ENCODE data around the gene ZNF274. TPM values are rescaled to one million over a fixed set of nuclear protein-coding genes. Genes with fewer than 3 reads are reported as not detected.

The ZNF274 gene
- total and polyA plus RNA-seq, 2 of the 8 experiments (the other 6 are each of a cell fraction or from before 2014, with no cell fraction given): 13.3 to 25.1 TPM

DNA sequence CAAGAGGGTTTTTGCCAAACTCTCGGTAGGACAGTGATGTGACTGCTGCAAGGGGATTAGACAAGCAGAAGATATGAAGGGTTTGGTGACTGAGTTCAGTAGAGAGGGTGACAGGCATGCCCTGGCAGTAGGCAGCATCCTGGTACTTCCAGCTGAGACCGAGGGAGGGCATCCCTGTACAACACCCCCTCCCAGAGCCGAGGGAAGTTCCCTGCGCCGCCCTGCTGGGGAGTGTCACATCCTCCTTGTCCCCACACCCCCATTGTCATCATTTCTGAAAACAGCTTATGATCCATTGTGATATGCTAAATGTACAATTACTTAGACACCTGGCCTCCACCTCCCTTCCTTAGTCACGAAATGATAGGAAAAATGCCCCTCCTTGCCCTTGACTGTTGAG, 60.5 kb downstream of the ZNF274 start:
- Histone ChIP-seq H3K4me2 (ENCODE audit: insufficient read depth in 1 of 2, low read depth in 2 of 2, low read length in 2 of 2) (no peak overlapping the region), H2AFZ (ENCODE audit: low read length) (no peak overlapping the region), H3K18ac (ENCODE audit: extremely low read depth, low read length) (no peak overlapping the region), H3K36me3 (ENCODE audit: control insufficient read depth in 2 of 4, insufficient read depth in 4 of 4, low read length in 3 of 4) (peaks cover 50 to 92% (median 78%) of the 10 kb centered on the region in 4 experiments), H2BK12ac (ENCODE audit: low read depth, low read length) (no peak overlapping the region), H2BK5ac (ENCODE audit: low read depth, low read length) (no peak overlapping the region), H4K8ac (ENCODE audit: extremely low read depth, insufficient read depth, low read length) (no peak overlapping the region), H3K56ac (replicated peaks; ENCODE audit: insufficient read length, low read depth, low read length) (no peak overlapping the region), H3K4me1 (replicated peaks in 1 of 4; ENCODE audit: control insufficient read depth in 3 of 4, insufficient read depth in 4 of 4, low read length in 3 of 4) (no peaks in the 10 kb centered on the region), H2BK20ac (ENCODE audit: low read length) (no peak overlapping the region), H2BK15ac (ENCODE audit: low read length) (no peak overlapping the region), H3K14ac (ENCODE audit: insufficient read length) (no peak overlapping the region), H3K79me1 (ENCODE audit: low read depth, low read length) (peaks cover 4% of the 10 kb centered on the region; the same call in 1 of the 2 replicates), H2AK5ac (ENCODE audit: low read depth, low read length) (no peak overlapping the region), H3K4me3 (ENCODE audit: extremely low read depth in 1 of 4, insufficient read depth in 2 of 4, low read depth in 3 of 4, low read length in 4 of 4) (no peak overlapping the region), H4K20me1 (replicated peaks in 1 of 2; ENCODE audit: control insufficient read depth in 1 of 2, insufficient read depth in 2 of 2, low read length in 2 of 2) (peaks cover 2 to 10% of the 10 kb centered on the region in 2 experiments), H2BK120ac (replicated peaks; ENCODE audit: low read depth, low read length) (no peak overlapping the region), H3K23ac (ENCODE audit: insufficient read length) (no peak overlapping the region), H3K9me3 (ENCODE audit: insufficient read depth in 2 of 2, low read depth in 1 of 2, low read length in 1 of 2) (peaks cover 21 to 33% of the 10 kb centered on the region in 2 experiments), H3K79me2 (ENCODE audit: control insufficient read depth in 1 of 2, insufficient read depth in 2 of 2, low read length in 2 of 2) (peaks cover 0 to 23% of the 10 kb centered on the region in 2 experiments; a peak in 3 of 4 replicates), H3K4ac (replicated peaks; ENCODE audit: insufficient read length, low read depth, low read length) (no peak overlapping the region), H3K23me2 (ENCODE audit: low read depth, low read length) (no peaks in the 10 kb centered on the region), H4K5ac (ENCODE audit: insufficient read length, low read depth, low read length) (no peak overlapping the region), H3K27ac (ENCODE audit: low read depth, low read length) (no peak overlapping the region), H3K9ac (replicated peaks in 1 of 4; ENCODE audit: extremely low read depth in 1 of 4, low read depth in 3 of 4, low read length in 3 of 4) (no peak overlapping the region), H3K27me3 (replicated peaks in 1 of 4; ENCODE audit: control insufficient read depth in 3 of 4, extremely low read depth in 1 of 4, insufficient read depth in 3 of 4, low read length in 3 of 4) (no peaks in the 10 kb centered on the region), H4K91ac (replicated peaks; ENCODE audit: insufficient read length, low read length) (no peak overlapping the region)
- no peak for TF ChIP-seq MAFK (IDR thresholded peaks at IDR 0.05; ENCODE audit: low read depth, low read length)
- TF ChIP-seq GTF2F1 (IDR thresholded peaks at IDR 0.05; ENCODE audit: borderline replicate concordance, low read depth, low read length): no peak
- TF ChIP-seq POLR2AphosphoS5 (IDR thresholded peaks at IDR 0.05; ENCODE audit: low read depth, low read length): no peak
- no peak for TF ChIP-seq GABPA (IDR thresholded peaks at IDR 0.05; ENCODE audit: borderline replicate concordance, insufficient read depth, low read length)
- no peak for TF ChIP-seq CBX5 (IDR thresholded peaks at IDR 0.05; ENCODE audit: low read depth, low read length)
- no peak for TF ChIP-seq POU5F1 (IDR thresholded peaks at IDR 0.05; ENCODE audit: low read depth, low read length)
- TF ChIP-seq TEAD4 (IDR thresholded peaks at IDR 0.05; ENCODE audit: low read depth, low read length): no peak
- TF ChIP-seq TCF12 (IDR thresholded peaks at IDR 0.05; ENCODE audit: low read depth, low read length): no peak
- no peak for TF ChIP-seq NANOG (IDR thresholded peaks at IDR 0.05; ENCODE audit: insufficient read depth, low read depth, low read length, poor library complexity, severe bottlenecking)
- no peak for TF ChIP-seq HDAC6 (IDR thresholded peaks at IDR 0.05; ENCODE audit: low read depth, low read length)
- TF ChIP-seq, protein P1, sequence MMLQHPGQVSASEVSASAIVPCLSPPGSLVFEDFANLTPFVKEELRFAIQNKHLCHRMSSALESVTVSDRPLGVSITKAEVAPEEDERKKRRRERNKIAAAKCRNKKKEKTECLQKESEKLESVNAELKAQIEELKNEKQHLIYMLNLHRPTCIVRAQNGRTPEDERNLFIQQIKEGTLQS (IDR thresholded peaks at IDR 0.05; ENCODE audit: insufficient read depth, low read depth, low read length): no peak
- no peak for TF ChIP-seq SIX5 (IDR thresholded peaks at IDR 0.05; ENCODE audit: low read depth, low read length)
- TF ChIP-seq SRF (IDR thresholded peaks at IDR 0.05; ENCODE audit: low read depth, low read length): no peak
- CTCF ChIA-PET (ENCODE audit: partially characterized antibody): interaction anchor here (0.7 to 1.1 kb wide), 3 partner anchors 9 to 25 kb away, joined by 3 to 5 read pairs (median 3); no protein-coding TSS in a partner anchor
- POLR2A ChIA-PET (ENCODE audit: partially characterized antibody): interaction anchor here (0.8 to 2.9 kb wide), 8 partner anchors 8 to 273 kb away, joined by 3 to 15 read pairs (median 4); partner anchors contain the start of gene ZNF544
- 96% methylated on average over 6 of the region's 6 CpGs; no CpG with 5 or more reads in 1 of the 2 experiments for WGBS, 2 experiments (ENCODE audit: extremely low coverage in 1 of 2, insufficient coverage in 1 of 2, insufficient read length in 1 of 2, insufficient replicate concordance in 2 of 2, low coverage in 1 of 2, low lambda C conversion rate in 2 of 2, missing lambda C conversion rate in 1 of 2)
- FAIRE-seq: no peak
- no peak for DNase-seq (ENCODE audit: low read depth in 1 of 2, low spot score in 2 of 2)
